ENCODE data around the gene PEMT. TPM values are rescaled to one million over a fixed set of nuclear protein-coding genes. Genes with fewer than 3 reads are reported as not detected.
"Not testable (repeated sequence)": the region's sequence is repeated elsewhere in the genome, so short reads cannot be mapped to it uniquely, and the experiment has no call there.

PEMT gene
- total and polyA plus RNA-seq, 7 donors, result 15.9 to 79.0 (median 26.0) TPM

- no peaks in the 10 kb centered on the region for H3K27me3 ChIP-seq (ENCODE audit: insufficient read depth in 3 of 3, low read length in 2 of 3)
- intact Hi-C loops (cut with DNase I), result no loop called here
- ATAC-seq, result no peak
- no peak overlapping the region for H3K4me3 ChIP-seq
- peak overlapping the region; percentile 16 for H3K27ac ChIP-seq
- H3K36me3 ChIP-seq (ENCODE audit: insufficient read depth in 1 of 2, low read depth in 1 of 2), result peaks cover 0 to 44% of the 10 kb centered on the region in 2 donors
- 43 to 59% (median 49%) methylated on average over 10 of the region's 10 CpGs for WGBS, 3 donors
- peaks cover 22% of the 10 kb centered on the region for H3K4me1 ChIP-seq
- no peak for DNase-seq
- no peak for TF ChIP-seq CTCF (IDR thresholded peaks at IDR 0.05)
- no peaks in the 10 kb centered on the region for H3K9me3 ChIP-seq
Observed at GRCh38 chr17:17491031-17491471, 100.5 kb downstream of the PEMT start.

- no peaks in the 10 kb centered on the region for H3K9me3 ChIP-seq
- intact Hi-C loops (cut with DNase I), result no loop called here
- no peak for TF ChIP-seq CTCF (IDR thresholded peaks at IDR 0.05)
- peaks cover 0 to 44% of the 10 kb centered on the region in 2 donors for H3K36me3 ChIP-seq (ENCODE audit: insufficient read depth in 1 of 2, low read depth in 1 of 2)
- H3K4me3 ChIP-seq, result no peak overlapping the region
- no peak overlapping the region for H3K27ac ChIP-seq
- no peak for DNase-seq
- no peaks in the 10 kb centered on the region for H3K27me3 ChIP-seq (ENCODE audit: insufficient read depth in 3 of 3, low read length in 2 of 3)
- H3K4me1 ChIP-seq, result peaks cover 15% of the 10 kb centered on the region
- WGBS, 3 donors, result 47 to 81% (median 75%) methylated on average over 2 of the region's 2 CpGs
- ATAC-seq, result no peak
Observed at GRCh38 chr17:17487998-17488397, 103.5 kb downstream of the PEMT start.

- intact Hi-C loops (cut with DNase I); H3K4me3 ChIP-seq; ATAC-seq; H3K9me3 ChIP-seq; H3K27ac ChIP-seq; H3K27me3 ChIP-seq (ENCODE audit: insufficient read depth in 3 of 3, low read length in 2 of 3): not testable (repeated sequence)
- WGBS, 3 donors, result 57 to 87% (median 58%) methylated on average over 14 to 23 of the region's 23 CpGs
- peak in 1 of 2 donors; percentile 42 for DNase-seq
- Histone ChIP-seq H3K36me3 (ENCODE audit: insufficient read depth in 1 of 2, low read depth in 1 of 2) (peaks cover 0 to 29% of the 10 kb centered on the region in 2 donors), H3K4me1 (peaks cover 22% of the 10 kb centered on the region)
Observed at GRCh38 chr17:17486416-17486815, 105.1 kb downstream of the PEMT start.

- Histone ChIP-seq H3K27ac (no peak overlapping the region), H3K4me3 (no peak overlapping the region), H3K9me3 (no peaks in the 10 kb centered on the region), H3K4me1 (peaks cover 20% of the 10 kb centered on the region), H3K36me3 (ENCODE audit: insufficient read depth in 1 of 2, low read depth in 1 of 2) (peaks cover 0 to 28% of the 10 kb centered on the region in 2 donors), H3K27me3 (ENCODE audit: insufficient read depth in 3 of 3, low read length in 2 of 3) (no peaks in the 10 kb centered on the region)
- 76 to 87% (median 83%) methylated on average over 6 of the region's 6 CpGs for WGBS, 3 donors
- TF ChIP-seq CTCF (IDR thresholded peaks at IDR 0.05), result no peak
- intact Hi-C loops (cut with DNase I), result no loop called here
- DNase-seq, result no peak
- peak in 2 of 4 donors; percentile 20 to 30 for ATAC-seq
Observed at GRCh38 chr17:17485420-17485819, 106.1 kb downstream of the PEMT start.

GRCh38 chr17:17484451-17484899, 107.0 kb downstream of the PEMT start:
- Histone ChIP-seq H3K36me3 (ENCODE audit: insufficient read depth in 1 of 2, low read depth in 1 of 2) (peaks cover 0 to 34% of the 10 kb centered on the region in 2 donors), H3K4me3 (no peak overlapping the region), H3K9me3 (no peaks in the 10 kb centered on the region), H3K27ac (no peak overlapping the region), H3K27me3 (ENCODE audit: insufficient read depth in 3 of 3, low read length in 2 of 3) (no peaks in the 10 kb centered on the region), H3K4me1 (peaks cover 27% of the 10 kb centered on the region)
- ATAC-seq, result peak in 3 of 4 donors; percentile 26 to 38 (median 31)
- intact Hi-C loops (cut with DNase I), result no loop called here
- WGBS, 3 donors, result 55 to 68% (median 57%) methylated on average over 12 of the region's 12 CpGs
- DNase-seq, result no peak
- no peak for TF ChIP-seq CTCF (IDR thresholded peaks at IDR 0.05)

Measured in psoas muscle (tissue), 8 donors.